DMS53 (cell line): ENCODE measurements around the gene MTCL1.

ENCODE experiments used
- DNase-seq: peaks from one replicate; lab custom pipeline; 2025; lab: John Stamatoyannopoulos, UW

The MTCL1 gene

GRCh38 chr18:8705238-8705960, at the start of gene MTCL1:
MTCL1 (plus strand) TSS chr18:8705556; CDS start chr18:8705661, 105 bp downstream.
- peak; percentile 95 for DNase-seq

DNA sequence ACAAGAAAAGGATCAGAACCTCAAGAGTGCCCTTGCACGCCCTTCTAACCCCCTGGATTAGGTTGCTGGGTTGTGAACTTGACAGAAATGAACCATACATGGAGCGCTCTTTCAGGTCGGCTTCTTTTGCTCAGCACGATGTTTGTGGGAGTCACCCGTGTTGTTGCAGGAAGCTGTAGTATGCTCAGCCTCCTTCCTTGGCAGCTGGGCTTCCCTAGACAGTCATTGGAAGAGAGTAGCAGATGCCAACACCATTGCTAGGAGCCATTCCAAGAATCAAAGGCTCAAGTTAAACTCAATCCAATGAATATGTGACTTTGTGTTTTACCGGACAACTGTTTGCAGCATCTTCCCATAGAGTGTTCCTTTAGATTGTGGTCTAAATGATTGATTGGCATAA, 49.1 kb upstream of the MTCL1 start:
- no peak for DNase-seq

- peak; percentile 36 for DNase-seq
Observed at GRCh38 chr18:8657050-8657820, 48.1 kb upstream of the MTCL1 start.

- peak; percentile 64 for DNase-seq
Observed at GRCh38 chr18:8657873-8658470, 47.4 kb upstream of the MTCL1 start.

GRCh38 chr18:8658858-8659485, 46.4 kb upstream of the MTCL1 start:
- DNase-seq = no peak

DNA sequence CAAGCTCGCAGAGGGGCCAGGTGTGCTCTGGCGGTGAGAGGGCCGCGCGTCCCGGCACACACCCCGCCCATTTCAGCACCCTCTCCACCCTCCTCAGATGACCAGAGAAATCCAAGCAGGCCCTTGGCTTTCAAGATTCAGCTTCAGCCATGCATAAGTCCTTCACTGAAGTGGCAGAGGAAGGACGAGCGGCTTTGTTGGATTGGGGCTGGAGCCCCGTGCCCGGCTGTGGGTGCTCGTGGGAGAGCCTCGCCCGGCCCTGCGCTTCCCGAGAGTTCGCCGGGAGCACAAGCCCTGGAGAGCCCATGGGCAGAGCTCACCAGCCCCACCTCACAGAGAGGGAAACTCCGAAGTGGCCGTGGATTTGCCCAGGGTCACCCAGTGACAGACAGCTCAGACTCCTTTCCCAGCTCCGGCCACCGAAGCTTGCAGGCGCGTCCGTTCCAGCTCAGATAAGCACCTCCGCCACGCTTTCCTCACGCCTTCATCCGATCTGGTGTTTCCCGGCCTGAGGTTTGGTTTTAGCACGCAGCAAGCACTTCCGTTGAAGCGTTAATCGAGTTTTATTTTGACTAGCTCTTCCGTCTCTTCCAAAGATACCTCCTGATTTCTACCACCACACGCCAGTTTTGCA, 45.6 kb upstream of the MTCL1 start:
- peak; percentile 83 for DNase-seq

DNA sequence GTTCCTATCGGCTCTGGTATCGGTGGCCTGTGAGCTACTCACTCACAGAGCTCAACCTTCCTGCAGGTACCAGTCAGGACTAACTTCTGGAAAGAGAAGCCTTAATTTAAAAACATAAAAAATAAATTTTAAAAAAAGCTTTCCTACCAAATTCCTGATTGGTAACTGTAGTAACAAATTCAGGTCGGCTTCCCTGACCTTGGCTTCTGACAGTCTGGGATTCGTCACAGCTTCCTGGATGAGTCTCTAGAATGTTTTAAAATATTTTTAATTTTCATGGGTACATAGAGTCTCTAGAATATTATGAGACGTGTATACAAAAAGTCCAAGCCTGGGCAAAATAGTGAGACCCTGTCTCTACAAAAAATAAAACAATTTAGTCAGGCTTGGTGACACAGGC, 45.0 kb upstream of the MTCL1 start:
- no peak for DNase-seq

DNA sequence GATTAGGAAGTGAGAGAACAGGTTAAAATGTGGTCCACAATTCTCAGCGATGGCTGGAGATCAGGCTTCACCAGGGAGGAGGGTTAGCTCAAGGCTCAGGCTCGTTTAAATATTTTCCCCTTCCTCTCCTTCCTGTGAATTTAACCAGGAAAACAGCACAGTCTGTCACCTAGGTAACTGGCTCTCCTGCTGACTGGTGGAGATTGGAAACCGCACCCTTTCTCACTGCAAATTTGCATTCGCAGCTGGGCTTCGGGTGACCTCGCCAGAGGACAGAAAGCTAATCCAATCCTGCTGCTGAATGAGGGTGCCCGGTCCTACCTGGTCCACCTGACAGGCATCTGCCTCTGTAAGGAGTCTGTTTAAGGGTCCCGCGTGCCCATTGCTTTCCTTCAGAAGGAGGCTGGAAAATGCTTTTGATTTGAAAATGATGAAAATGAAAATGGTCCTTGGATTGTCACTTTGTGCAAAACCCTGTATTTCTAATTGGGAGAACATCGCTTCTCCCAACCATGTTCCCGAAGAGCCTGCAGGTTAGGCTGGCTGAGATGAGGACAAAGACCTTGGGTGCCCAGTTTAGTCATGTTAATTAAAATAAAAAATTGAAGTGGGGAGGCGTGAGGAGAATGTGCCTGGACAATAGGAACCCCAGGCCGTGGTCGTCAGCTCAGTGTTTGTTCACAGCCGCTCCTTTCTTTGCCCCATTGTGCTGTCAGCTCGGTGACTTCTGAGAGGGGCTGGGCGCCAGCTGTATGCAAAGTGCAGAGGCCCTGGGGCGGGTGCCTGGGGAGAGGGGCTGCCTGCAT, 43.4 kb upstream of the MTCL1 start:
- peak; percentile 100 for DNase-seq

DNA sequence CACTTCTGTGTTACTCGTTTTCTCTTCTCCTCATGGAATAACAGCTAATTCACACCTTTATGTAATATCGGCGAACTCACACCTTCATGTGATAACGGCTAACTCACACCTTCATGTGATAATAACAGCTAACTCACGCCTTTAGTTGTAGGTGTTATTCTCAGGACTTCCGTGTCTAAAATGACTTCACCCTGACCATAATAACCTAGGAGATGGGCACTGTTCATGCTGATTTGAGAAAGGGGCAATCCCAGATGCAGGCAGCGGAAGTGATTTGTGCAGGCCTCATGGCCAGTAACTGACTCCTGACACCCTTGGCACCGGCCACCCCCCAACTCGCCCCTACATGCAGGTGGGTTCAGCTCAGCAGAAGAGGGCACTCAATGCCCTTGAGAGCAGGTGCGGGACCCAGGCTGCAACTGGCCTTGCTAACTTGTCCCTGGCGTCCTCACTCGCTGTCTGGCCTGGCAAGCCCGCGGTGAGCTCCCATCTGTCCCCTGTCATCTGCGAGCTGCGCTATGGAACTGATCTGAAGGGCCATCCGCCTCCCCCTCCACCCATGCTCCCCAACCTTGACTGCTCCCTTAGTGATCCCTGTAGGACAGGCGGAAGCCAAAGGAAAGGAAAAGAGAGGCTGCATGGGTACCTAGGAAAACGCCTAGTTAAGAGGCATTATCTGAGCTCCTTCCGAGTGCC, 42.6 kb upstream of the MTCL1 start:
- DNase-seq = peak; percentile 99

GRCh38 chr18:8667846-8668245, 37.5 kb upstream of the MTCL1 start:
- DNase-seq = no peak

DNA sequence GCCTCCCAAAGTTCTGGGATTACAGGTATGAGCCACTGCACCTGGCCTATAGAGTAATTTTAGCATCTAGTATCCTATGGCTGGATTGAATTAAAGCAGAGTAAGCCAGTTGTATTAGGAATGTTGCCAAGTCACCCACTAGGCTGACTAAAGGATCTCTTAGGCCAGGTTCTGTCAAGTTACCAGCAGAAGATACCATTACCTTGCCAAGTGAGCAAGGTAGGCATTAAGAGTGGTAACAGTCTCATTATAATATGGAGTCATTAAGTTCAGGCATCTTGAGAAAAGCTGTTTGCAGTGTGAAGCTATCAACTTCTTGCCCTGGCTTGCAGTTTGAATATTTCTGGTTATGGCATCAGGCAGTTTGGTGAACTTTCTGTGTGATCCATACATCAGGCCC, 37.0 kb upstream of the MTCL1 start:
- no peak for DNase-seq

DNA sequence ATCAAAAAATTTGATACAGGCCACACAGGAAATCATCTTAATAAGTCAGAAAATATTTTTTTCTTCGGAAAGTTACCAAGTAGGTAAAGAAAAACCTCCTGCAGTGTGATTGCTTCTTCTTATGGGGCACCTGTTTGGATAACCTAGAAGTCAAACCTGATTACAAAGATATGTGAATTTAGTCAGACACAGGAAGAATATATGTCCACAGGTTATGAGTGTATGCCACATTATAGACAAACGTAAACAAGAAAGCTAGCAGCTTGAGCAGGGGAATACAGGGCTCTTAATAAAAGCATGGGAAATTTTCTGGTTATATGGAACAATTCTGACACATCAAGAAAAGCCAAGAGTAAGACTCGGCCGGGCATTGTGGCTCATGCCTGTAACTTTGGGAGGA, 35.8 kb upstream of the MTCL1 start:
- no peak for DNase-seq

DNA sequence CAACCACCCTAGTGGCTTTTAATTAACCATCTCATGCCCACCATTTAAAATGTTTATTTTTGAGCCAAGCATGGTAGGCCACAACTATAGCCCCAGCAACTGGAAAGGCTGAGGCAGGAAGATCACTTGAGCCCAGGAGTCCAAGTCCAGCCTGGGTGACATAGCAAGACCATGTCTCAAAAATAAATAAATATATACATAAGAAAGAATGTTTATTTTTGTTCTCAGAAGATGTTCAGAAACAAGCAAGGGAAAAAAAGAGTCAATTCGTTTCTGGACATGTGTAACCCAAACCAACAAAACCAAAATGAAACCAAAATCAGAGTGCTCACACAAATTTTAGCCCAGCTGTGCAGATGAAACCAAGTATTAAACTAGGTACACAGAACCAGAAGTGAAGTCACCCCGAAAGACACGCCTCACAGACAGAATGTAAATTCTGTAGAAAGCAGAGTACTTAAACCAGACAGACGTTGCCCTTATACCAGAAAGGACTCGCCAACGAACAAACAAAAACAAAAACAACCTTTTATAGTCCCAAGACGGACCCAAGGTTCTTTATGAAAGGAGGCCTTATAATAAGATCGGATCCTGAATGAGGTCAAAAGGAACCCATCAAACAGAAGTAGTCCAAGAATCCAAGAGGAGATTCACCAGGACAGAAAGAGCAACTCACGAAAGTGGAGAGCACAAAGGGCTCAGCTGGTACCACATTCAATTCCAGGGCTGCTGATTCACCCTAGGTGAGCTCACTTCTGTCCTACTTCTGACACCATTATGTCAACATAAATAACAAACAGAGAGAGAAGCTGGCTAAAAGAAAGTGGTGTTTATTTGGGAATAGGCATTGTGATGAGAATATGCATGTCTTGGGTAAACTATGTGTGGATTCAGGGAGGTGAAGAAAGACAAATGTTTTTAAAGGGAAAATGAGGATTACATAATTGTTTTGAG, 31.8 kb upstream of the MTCL1 start:
- DNase-seq = peak; percentile 98

- DNase-seq = no peak
Observed at GRCh38 chr18:8675057-8675456, 30.3 kb upstream of the MTCL1 start.

DNA sequence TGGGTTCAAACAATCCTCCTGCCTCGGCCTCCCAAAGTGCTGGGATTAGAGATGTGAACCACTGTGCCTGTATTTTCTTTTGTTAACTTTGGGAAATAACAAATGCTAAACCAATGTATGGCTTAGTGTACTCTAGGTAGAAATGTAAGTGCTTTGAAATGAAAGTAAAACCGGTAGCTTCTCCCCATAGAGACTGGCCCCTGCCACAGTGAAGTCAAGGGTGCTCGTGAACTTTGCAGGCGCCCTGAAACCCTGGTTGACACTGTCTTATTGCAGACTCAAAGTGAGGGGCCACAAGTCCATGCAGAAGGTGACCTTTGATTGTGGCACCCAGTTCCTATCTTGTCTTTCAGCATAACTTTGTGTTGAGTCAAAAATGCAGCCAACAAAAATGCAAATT, 24.2 kb upstream of the MTCL1 start:
- no peak for DNase-seq

DNA sequence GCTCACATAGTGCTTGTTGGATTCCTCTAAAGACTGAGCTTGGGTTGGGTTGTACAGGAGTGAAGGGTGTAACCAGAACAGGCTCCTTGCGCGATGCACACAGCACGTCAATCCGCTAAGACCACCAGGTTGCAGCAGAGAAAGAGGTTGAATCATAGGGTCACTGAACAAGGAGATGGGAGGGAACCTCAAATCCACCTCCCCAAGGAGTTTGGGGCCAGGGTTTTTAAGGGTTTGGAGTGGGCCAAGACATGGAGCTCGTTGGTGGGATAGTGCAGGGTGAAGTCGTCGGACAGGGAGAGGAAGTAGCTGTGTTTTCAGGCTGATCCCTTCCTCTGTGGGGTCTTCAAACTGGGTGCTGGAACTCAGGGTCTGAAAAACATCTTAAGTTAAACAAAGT, 20.8 kb upstream of the MTCL1 start:
- no peak for DNase-seq

DNA sequence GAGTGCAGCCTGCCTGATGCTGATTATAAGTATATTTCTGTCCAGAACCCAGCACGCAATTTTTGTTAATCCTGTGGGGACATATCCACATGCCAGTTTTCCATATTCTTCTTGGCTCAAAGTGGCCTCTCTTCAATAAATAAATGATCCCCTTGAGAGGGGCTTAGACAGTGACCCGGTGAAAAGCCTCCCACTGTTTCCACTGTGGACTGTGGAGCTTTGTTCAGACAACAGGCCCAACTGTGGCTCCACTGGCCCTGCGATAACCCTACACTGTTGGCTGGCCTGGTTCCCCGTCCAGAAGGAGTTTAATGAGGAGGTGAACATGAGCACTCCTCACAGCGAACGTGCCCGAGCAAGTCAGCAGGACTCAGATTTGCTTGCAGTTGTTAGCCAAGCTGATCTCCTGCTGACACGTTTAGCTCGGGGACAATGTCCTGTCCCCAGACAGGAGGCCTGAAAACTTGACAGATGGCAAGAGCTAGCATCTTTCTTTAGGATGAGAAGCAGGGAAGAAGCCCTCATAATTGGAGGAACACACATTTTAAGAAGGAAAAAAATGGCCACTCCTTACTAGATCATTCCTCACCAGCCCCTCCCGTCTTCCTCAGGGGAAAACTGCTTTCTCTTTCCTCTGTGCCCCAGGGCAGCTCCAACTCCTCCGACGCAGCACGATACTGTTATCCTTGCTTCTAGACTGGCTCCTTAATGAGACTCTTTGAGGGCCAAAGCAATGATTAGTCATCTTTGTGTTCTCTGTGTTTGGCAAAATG, 20.0 kb upstream of the MTCL1 start:
- no peak for DNase-seq

DNA sequence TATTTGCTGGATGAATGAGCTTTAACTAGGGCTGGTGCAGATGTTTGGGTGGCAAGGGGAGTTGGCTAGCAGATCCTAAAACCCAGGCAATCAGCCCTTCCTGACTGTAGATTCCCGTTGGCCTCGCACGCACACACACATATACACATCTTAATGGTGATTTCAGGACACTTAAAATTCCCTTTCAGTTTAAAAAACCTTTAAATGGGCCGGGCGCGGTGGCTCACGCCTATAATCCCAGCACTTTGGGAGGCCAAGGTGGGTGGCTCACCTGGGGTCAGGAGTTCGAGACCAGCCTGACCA, 19.5 kb upstream of the MTCL1 start:
- no peak for DNase-seq

GRCh38 chr18:8686611-8687010, 18.7 kb upstream of the MTCL1 start:
- no peak for DNase-seq
